GM12892 (cell line): ENCODE measurements around the gene SPRED3. TPM values are rescaled to one million over a fixed set of nuclear protein-coding genes. Genes with fewer than 3 reads are reported as not detected.
"Not testable (repeated sequence)": the region's sequence is repeated elsewhere in the genome, so short reads cannot be mapped to it uniquely, and the experiment has no call there.

Experiments used
- DNase-seq: peaks from one replicate; pipeline ENCODE4 v3.0.0; 2011; ENCODE audit not compliant: insufficient read length
- FAIRE-seq: peaks from 2 replicates; lab custom pipeline; 2011; peaks lifted over from hg19 to GRCh38; lab: Jason Lieb, UNC
- POLR2A ChIP-seq: IDR thresholded peaks from 2 replicates; pipeline ENCODE4 v1.6.1; 2011; ENCODE audit warnings: low read depth, low read length, control low read depth
- POLR2AphosphoS5 ChIP-seq: IDR thresholded peaks from 2 replicates; pipeline ENCODE4 v1.6.1; 2011; ENCODE audit warnings: low read depth, low read length, control low read depth
- TAF1 ChIP-seq: IDR thresholded peaks from 2 replicates; pipeline ENCODE4 v1.6.1; 2011; ENCODE audit warnings: low read depth, mild to moderate bottlenecking, control low read depth, low read length, borderline replicate concordance
- polyA plus RNA-seq: library from polyadenylated mRNA; unstranded; fragments of >200 nt; gene quantifications from one replicate; pipeline ENCODE4 v1.2.1, GENCODE V29; 2012; ENCODE audit warnings: missing spikeins, inconsistent platforms; ENCODE audit not compliant: missing spikeins

The SPRED3 gene
- polyA plus RNA-seq, result 0.42 TPM

GRCh38 chr19:38388349-38389100, at the start of gene SPRED3:
Gene SPRED3 (plus strand): TSS chr19:38388697. CDS start chr19:38390303, 1,606 bp downstream.
- FAIRE-seq, result no peak
- no peak for DNase-seq
- TF ChIP-seq TAF1, result no peak
- TF ChIP-seq POLR2AphosphoS5, result no peak
- TF ChIP-seq POLR2A, result no peak

GRCh38 chr19:38339011-38339410, 49.5 kb upstream of the SPRED3 start:
- FAIRE-seq, DNase-seq: not testable (repeated sequence)

- no peak for TF ChIP-seq POLR2AphosphoS5
- no peak for TF ChIP-seq TAF1
- no peak for TF ChIP-seq POLR2A
- FAIRE-seq (no peak), DNase-seq (no peak)
Observed at GRCh38 chr19:38340927-38341326, 47.6 kb upstream of the SPRED3 start.

GRCh38 chr19:38346837-38347236, 41.7 kb upstream of the SPRED3 start:
- DNase-seq (no peak), FAIRE-seq (no peak)
- no peak for TF ChIP-seq TAF1

- no peak for TF ChIP-seq POLR2AphosphoS5
- no peak for TF ChIP-seq TAF1
- TF ChIP-seq POLR2A, result no peak
- FAIRE-seq (no peak), DNase-seq (no peak)
Observed at GRCh38 chr19:38350883-38351282, 37.6 kb upstream of the SPRED3 start.

- TF ChIP-seq POLR2AphosphoS5 (no peak), TAF1 (no peak), POLR2A (no peak)
- FAIRE-seq, result no peak
- no peak for DNase-seq
Observed at GRCh38 chr19:38351865-38352395, 36.6 kb upstream of the SPRED3 start.

- TF ChIP-seq POLR2AphosphoS5, result no peak
- TF ChIP-seq TAF1, result no peak
- no peak for TF ChIP-seq POLR2A
- no peak for DNase-seq
- FAIRE-seq, result no peak
Observed at GRCh38 chr19:38352611-38353010, 35.9 kb upstream of the SPRED3 start.

GRCh38 chr19:38355728-38356725, 32.5 kb upstream of the SPRED3 start:
- FAIRE-seq (no peak), DNase-seq (no peak)
- no peak for TF ChIP-seq TAF1
- TF ChIP-seq POLR2AphosphoS5, result no peak
- TF ChIP-seq POLR2A, result no peak

- no peak for TF ChIP-seq POLR2A
- no peak for TF ChIP-seq TAF1
- TF ChIP-seq POLR2AphosphoS5, result no peak
- DNase-seq, result no peak
- FAIRE-seq, result no peak
Observed at GRCh38 chr19:38358071-38358470, 30.4 kb upstream of the SPRED3 start.

- FAIRE-seq (no peak), DNase-seq (no peak)
Observed at GRCh38 chr19:38359242-38360021, 29.1 kb upstream of the SPRED3 start.

GRCh38 chr19:38360351-38360750, 28.1 kb upstream of the SPRED3 start:
- no peak for DNase-seq
- TF ChIP-seq POLR2AphosphoS5 (no peak), TAF1 (no peak), POLR2A (no peak)
- FAIRE-seq, result no peak

More at GRCh38 chr19:38359242-38360021, 29.1 kb upstream of the SPRED3 start:
- TF ChIP-seq POLR2A (no peak), POLR2AphosphoS5 (no peak), TAF1 (no peak)
